GM10266 (cell line): ENCODE data around the gene CRYBA2.
A peak's percentile ranks its signal among the peaks of the same experiment; 100 is the strongest.

Experiments used
- DNase-seq: peaks from one replicate; pipeline ENCODE4 v3.0.0; 2012; ENCODE audit errors: extremely low spot score
- TF ChIP-seq, protein P1 (sequence below): IDR thresholded peaks from 2 replicates; pipeline ENCODE4 v1.5.1; 2012; ENCODE audit warnings: mild to moderate bottlenecking, low read depth; ENCODE audit not compliant: control insufficient read depth, insufficient read depth; ENCODE audit errors: missing control alignments

The CRYBA2 gene

DNA sequence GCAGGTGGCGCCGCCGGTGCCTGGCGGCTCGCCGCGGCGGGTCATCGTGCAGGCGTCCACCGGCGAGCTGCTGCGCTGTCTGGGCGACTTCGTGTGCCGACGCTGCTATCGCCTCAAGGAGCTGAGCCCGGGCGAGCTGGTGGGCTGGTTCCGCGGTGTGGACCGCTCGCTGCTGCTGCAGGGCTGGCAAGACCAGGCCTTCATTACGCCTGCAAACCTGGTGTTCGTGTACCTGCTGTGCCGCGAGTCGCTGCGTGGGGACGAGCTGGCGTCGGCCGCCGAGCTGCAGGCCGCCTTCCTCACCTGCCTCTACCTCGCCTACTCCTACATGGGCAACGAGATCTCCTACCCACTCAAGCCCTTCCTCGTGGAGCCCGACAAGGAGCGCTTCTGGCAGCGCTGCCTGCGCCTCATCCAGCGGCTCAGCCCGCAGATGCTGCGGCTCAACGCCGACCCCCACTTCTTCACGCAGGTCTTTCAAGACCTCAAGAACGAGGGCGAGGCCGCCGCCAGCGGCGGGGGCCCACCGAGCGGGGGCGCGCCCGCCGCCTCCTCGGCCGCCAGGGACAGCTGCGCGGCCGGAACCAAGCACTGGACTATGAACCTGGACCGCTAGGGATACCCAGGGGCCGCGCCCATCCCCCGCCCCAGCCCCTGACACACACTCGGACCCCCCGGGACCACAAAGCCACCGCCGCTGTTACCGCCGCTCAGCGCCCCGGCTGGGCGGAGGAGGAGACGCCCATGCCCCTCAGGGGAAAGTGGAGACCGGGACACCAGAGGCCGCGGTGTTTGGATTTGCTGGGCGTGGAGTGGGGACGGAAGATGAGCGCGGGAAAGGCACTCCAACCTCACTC, 32.7 kb downstream of the CRYBA2 start:
- peak; percentile 38 for DNase-seq
- TF ChIP-seq, protein P1, sequence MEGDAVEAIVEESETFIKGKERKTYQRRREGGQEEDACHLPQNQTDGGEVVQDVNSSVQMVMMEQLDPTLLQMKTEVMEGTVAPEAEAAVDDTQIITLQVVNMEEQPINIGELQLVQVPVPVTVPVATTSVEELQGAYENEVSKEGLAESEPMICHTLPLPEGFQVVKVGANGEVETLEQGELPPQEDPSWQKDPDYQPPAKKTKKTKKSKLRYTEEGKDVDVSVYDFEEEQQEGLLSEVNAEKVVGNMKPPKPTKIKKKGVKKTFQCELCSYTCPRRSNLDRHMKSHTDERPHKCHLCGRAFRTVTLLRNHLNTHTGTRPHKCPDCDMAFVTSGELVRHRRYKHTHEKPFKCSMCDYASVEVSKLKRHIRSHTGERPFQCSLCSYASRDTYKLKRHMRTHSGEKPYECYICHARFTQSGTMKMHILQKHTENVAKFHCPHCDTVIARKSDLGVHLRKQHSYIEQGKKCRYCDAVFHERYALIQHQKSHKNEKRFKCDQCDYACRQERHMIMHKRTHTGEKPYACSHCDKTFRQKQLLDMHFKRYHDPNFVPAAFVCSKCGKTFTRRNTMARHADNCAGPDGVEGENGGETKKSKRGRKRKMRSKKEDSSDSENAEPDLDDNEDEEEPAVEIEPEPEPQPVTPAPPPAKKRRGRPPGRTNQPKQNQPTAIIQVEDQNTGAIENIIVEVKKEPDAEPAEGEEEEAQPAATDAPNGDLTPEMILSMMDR = no peak

DNA sequence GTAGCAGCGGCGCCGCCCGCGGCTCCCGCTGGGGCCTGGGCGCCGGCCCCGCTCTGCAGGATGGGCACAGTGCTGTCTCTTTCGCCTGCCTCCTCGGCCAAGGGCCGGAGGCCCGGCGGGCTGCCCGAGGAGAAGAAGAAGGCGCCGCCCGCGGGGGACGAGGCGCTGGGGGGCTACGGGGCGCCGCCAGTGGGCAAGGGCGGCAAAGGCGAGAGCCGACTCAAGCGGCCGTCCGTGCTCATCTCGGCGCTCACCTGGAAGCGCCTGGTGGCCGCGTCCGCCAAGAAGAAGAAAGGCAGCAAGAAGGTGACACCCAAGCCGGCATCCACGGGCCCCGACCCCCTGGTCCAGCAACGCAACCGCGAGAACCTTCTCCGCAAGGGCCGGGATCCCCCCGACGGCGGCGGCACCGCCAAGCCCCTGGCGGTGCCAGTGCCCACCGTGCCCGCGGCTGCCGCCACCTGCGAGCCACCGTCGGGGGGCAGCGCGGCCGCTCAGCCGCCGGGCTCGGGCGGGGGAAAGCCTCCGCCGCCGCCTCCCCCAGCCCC, 33.4 kb downstream of the CRYBA2 start:
- TF ChIP-seq, protein P1 = no peak
- DNase-seq = no peak

DNA sequence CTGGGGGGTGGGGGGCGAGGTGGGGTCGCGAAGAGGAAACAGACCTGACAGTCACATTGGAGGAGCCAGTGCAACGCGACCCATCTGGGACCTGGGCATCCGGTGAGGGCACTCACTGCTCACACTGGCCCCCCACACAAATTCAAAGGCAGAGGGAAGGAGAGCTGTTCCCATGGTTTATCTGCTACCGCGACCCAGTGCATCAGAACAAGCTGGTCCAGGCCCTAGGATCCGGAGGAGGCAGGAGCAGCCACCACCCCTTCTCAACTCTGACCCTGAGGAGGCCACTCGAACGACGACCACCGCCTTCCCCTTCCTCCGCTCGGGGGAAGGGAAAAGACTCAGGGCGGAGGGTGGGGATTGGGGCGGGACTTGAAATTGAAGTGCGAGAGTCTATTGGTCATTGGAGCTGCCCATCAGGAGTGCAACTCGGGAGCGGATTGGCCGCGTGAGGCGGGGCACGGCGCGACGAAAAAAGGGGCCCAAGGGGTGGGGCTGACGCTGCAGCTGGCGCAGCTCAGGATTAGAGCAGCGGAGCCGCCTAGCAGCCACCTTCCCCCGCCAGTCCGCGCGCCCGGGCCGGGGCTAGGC, 34.0 kb downstream of the CRYBA2 start, which contains the start of gene CDK5R2:
CDK5R2 (plus strand) TSS at position 526 of the 591 bp plus-strand sequence. CDS start 155 bp downstream, outside the sequence.
- DNase-seq = peak; percentile 100
- TF ChIP-seq, protein P1 = no peak

DNA sequence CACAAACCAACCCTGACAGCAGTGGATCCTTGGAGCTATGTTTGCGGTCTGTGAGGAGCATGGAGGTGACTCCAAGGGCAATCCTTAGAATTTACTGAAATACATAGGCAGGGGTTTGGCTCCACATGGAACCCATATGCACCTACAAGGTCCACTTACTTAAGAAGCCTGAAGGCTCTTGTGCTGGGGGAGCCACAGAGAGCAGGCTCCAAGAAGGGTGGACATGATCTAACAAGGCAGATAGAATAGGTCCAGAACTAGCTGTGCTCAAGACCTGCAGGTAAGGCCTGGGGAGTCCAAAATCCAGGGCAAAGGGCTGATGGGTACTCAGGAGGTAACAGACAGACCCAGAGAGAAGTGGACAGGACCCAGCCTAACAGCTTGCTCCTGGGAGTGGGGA, 34.9 kb downstream of the CRYBA2 start:
- DNase-seq = no peak
- TF ChIP-seq, protein P1 = no peak

DNA sequence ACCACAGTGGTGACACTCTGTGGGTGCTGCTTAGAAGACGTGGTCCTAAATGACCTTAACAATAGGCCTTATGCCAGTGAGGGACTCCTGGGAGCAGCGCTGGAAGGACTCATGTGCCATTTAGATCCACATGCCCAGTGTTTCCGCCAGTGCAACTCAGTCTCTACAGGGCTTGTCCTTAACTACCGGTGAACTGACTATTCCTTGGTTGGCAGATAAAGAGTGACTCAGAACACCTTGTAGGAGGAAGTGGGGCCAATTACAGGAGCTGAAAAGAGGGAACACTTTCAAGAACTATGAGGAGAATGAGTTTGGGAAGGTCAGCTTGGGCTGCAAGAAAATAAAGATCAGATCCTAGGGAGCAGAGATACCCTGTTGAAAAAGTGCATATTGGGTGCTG, 35.6 kb downstream of the CRYBA2 start:
- DNase-seq = no peak
- TF ChIP-seq, protein P1 = no peak

DNA sequence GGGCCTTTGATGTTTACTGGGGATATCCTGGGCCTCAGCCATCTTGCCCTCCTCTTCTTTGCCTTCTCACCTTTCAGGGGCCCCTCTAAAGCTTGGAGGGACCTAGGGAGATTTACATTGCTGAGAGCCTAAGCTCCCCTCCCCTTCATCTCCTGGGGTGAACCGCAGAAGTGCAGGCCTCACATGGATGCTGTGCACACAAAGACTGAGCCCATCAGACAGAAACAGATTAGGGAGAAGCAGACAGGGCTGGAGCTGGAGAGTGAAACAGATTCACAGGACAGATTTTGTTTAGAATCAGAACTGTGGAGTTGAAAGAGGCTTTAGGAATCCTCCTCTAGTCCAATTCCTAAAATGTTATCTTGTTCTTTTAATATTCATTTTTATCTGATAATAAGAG, 37.2 kb downstream of the CRYBA2 start:
- TF ChIP-seq, protein P1 = no peak
- DNase-seq = no peak
